ENCODE results near the gene ADGRG7.

Gene ADGRG7

DNA sequence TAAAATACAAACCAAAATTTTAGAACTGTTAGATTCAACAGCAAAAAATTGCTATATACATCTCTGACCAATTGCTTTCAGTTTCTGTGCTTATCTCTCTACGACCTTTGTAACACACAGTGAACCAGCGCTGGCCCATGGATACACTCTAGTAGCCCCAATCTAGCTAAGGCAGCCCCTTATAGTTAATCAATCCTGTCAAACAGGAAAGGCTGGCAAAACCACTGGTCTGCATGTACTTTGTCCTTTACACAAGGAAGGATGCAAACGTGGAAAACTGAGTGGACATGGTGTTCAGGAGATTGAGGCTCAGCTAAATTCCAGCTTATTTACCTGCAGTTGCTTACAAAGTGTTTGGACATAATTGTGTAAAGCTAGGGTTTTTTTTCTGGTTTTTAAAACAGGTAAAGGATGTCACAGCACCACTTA is 25.9 kb downstream of the ADGRG7 start:
- in situ Hi-C loops (cut with MboI; ENCODE audit: low pct_unique_long_range_greater_than_20kb, low sequenced_read_pairs, unreplicated experiment): no loop called here
- TF ChIP-seq, protein P1, sequence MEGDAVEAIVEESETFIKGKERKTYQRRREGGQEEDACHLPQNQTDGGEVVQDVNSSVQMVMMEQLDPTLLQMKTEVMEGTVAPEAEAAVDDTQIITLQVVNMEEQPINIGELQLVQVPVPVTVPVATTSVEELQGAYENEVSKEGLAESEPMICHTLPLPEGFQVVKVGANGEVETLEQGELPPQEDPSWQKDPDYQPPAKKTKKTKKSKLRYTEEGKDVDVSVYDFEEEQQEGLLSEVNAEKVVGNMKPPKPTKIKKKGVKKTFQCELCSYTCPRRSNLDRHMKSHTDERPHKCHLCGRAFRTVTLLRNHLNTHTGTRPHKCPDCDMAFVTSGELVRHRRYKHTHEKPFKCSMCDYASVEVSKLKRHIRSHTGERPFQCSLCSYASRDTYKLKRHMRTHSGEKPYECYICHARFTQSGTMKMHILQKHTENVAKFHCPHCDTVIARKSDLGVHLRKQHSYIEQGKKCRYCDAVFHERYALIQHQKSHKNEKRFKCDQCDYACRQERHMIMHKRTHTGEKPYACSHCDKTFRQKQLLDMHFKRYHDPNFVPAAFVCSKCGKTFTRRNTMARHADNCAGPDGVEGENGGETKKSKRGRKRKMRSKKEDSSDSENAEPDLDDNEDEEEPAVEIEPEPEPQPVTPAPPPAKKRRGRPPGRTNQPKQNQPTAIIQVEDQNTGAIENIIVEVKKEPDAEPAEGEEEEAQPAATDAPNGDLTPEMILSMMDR (IDR thresholded peaks at IDR 0.05; ENCODE audit: extremely low read depth, insufficient read depth, missing control alignments): no peak
- DNase-seq (ENCODE audit: low spot score): no peak

DNA sequence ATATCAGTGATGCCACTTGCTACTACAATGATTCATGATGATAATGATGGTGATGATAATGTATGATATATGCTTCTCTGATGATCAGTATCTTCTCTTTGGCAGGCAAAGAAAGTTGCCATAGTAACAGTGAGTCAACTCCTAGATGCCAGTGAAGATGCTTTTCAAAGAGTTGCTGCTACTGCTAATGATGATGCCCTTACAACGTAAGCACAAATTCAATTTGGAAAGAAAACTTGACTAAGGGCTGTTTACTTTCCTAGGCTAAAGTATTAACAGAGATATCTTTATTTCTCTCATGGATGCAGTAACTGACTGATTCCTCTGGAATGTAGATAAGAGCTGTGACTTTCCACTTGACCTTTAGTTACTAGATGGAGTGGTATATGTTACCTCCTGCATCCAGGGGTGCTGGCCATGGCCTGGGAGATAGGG is 27.8 kb downstream of the ADGRG7 start:
- in situ Hi-C loops (cut with MboI; ENCODE audit: low pct_unique_long_range_greater_than_20kb, low sequenced_read_pairs, unreplicated experiment): no loop called here
- TF ChIP-seq, protein P1 (IDR thresholded peaks at IDR 0.05; ENCODE audit: extremely low read depth, insufficient read depth, missing control alignments): no peak
- DNase-seq (ENCODE audit: low spot score): no peak

DNA sequence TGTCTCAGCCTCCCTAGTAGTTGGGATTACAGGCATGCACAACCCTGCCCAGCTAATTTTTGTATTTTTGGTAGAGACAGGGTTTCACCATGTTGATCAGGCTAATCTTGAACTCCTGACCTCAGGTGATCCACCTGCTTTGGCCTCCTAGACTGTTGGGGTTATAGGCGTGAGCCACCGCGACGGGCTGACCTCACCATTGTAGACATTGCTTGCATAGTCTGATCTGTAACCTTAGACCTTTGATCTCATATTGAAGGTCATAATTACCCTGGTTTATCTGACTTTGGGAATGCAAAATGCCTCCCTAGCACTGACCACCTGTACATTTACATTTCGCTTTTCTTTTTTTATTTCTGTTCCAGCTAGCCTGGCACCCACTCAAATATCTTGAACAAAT is 31.2 kb downstream of the ADGRG7 start:
- in situ Hi-C loops (cut with MboI; ENCODE audit: low pct_unique_long_range_greater_than_20kb, low sequenced_read_pairs, unreplicated experiment): no loop called here
- no peak for DNase-seq (ENCODE audit: low spot score)
- TF ChIP-seq, protein P1 (IDR thresholded peaks at IDR 0.05; ENCODE audit: extremely low read depth, insufficient read depth, missing control alignments): no peak

DNA sequence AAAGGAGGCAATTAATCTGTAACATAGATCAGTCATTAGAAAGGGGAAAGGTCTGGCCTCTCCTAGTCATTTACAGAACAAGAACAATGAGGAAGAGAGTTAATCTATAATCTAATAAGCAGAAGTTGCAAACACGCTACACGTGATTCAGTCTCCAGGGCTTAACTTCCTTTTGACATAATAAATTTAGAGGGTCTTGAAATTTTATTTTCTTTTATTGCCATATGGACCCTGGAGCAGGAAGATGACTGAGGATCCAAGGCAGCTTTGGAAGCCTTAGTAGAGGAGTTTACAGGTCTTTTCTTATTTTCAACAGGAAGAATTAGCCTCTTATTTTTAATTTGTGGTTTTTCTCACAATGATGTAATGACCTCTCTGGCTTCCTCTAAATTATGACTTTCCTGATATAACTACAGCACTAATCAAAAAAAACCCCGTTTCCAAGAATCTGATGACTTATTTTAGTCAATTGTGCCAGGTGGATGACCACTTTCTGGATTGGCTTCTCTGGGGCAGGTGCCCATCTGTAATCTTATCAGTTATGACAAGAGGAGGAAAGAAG is 32.2 kb downstream of the ADGRG7 start:
- in situ Hi-C loops (cut with MboI; ENCODE audit: low pct_unique_long_range_greater_than_20kb, low sequenced_read_pairs, unreplicated experiment): no loop called here
- TF ChIP-seq, protein P1 (IDR thresholded peaks at IDR 0.05; ENCODE audit: extremely low read depth, insufficient read depth, missing control alignments): no peak
- no peak for DNase-seq (ENCODE audit: low spot score)

DNA sequence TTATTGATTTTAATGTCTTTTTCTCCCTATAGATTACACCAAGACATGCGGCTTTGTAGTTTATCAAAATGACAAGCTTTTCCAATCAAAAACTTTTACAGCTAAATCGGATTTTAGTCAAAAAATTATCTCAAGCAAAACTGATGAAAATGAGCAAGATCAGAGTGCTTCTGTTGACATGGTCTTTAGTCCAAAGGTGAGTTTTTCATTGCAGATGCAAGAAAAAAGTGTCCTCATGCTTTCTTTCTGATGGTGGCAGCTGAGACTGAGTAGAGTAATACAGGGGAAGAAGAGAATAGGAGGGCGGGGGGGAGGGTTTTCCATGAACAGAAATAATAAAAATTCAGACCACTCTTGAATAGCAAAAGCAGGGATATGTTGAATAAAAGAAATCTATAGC is 36.5 kb downstream of the ADGRG7 start:
- TF ChIP-seq, protein P1 (IDR thresholded peaks at IDR 0.05; ENCODE audit: extremely low read depth, insufficient read depth, missing control alignments): no peak
- in situ Hi-C loops (cut with MboI; ENCODE audit: low pct_unique_long_range_greater_than_20kb, low sequenced_read_pairs, unreplicated experiment): no loop called here
- no peak for DNase-seq (ENCODE audit: low spot score)

DNA sequence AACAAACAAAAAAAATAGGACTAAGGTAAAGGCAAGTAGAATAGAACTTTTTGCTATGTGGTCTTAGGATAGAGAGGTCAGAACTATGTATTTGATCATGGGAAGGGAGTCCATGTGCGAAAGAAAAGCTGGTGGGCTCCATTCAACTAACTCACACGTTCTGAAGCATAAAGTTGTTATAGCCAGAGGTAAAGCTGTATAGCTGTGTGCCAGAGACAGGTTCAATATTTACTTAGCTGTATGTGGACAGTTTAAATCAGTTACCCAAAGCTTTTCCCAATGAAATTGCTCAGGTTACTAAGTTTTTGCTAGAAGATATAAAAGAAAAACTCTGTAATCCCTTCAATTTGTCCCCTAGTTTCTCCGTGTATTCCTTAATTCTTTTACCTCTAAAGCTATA is 37.8 kb downstream of the ADGRG7 start:
- TF ChIP-seq, protein P1 (IDR thresholded peaks at IDR 0.05; ENCODE audit: extremely low read depth, insufficient read depth, missing control alignments): no peak
- in situ Hi-C loops (cut with MboI; ENCODE audit: low pct_unique_long_range_greater_than_20kb, low sequenced_read_pairs, unreplicated experiment): no loop called here
- DNase-seq (ENCODE audit: low spot score): no peak
